NCI-H146 treated with DMSO at 0.1 percent for 48 hours (cell line): ENCODE data around the gene MARCHF10.

ENCODE experiments used
- DNase-seq: peaks from one replicate; lab custom pipeline; 2025; ENCODE audit not compliant: unreplicated experiment; lab: John Stamatoyannopoulos, UW

The MARCHF10 gene

GRCh38 chr17:62681061-62681938 lies 126.8 kb downstream of the MARCHF10 start:
- DNase-seq = no peak

DNA sequence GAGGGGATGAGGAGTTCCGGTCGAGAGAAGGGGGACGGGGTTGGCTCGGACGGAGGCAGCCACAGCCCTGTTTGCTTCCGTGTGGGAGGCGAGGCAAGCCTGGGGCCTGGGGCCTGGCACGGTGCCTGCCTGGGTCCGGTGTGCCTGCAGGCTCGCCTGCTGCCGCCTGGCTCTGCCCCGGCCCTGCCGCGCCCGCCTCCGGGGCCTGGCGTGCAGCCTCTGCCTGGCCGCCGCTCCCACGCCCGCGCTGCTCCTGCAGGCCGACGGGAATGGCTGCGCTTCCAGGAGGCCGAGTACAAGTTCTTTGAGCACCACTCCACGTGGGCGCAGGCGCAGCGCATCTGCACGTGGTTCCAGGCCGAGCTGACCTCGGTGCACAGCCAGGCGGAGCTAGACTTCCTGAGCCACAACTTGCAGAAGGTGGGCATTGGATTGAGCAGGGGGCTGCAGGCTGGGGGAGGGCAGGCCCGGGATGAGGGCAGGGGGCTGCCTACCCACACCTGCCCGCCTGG lies 127.5 kb downstream of the MARCHF10 start:
- no peak for DNase-seq

DNA sequence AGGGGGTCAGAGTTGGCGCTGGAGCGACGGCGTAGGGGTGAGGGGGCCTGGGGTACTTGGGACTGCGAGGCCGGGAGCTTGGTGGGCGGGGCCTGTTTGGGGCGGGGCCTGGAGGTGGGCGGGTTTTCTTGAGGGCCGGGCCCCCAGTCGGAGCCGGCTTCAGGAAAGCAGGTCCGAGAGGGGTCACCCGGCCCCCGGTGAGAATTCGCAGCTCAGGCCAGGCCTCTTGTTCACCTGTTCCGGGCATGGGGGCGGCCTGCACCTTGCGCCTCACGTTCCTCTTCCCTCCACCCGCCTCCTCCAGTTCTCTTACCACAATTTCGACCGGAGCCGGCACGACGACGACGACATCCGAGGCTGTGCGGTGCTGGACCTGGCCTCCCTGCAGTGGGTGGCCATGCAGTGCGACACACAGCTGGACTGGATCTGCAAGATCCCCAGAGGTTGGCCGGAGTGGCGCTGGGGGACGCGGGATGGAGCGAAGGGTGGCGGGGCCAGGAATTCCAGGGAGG lies 128.2 kb downstream of the MARCHF10 start:
- no peak for DNase-seq

DNA sequence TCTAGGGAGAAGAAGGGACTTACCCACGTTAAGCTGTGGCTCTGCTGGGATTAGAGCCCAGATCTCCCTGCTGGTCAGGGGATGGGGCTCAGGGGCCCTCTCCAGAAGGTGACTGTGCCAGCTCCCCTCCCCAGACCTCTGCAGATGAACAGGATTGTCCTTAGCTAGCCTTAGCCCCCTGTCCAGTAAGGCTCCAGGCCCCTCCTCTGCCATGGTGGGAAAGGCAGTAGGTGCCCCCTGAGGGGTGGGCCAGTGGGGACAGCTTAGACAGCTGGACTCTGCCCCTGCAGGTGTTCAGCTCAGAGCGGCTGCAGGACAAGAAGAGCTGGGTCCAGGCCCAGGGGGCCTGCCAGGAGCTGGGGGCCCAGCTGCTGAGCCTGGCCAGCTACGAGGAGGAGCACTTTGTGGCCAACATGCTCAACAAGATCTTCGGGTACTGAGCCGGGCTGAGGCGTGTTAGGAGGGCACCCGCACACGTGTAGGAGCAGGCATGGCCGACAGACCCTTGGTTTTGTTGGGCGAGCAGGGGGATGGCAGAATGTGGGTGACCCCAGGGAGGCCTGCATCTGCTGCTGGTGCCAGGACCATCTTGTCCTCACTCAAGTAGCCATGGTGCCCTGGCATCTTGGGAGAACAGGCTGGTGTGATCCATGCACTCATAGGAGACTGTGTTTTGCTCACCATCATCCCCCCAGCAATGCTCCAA lies 129.7 kb downstream of the MARCHF10 start:
- DNase-seq = no peak

- no peak for DNase-seq
Measured at GRCh38 chr17:62676952-62677596, 131.0 kb downstream of the MARCHF10 start.

GRCh38 chr17:62676231-62676943 lies 131.7 kb downstream of the MARCHF10 start:
- DNase-seq = no peak

DNA sequence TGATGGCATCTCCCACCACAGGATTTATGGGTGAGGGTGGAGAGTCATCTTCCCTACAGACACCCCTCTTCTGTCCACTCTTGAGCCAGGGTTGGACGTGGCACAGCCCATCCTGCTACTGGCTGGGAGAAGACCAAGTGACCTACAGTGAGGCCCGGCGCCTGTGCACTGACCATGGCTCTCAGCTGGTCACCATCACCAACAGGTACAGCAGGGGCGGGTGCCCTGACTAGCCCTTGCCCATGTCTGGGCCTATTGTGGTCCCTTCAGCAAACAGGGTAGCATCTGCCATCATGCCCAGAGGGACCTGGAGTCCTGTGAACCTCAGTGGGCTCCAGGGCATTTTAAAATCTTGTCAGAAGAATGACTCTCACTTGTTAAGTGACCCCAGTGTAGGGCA lies 132.4 kb downstream of the MARCHF10 start:
- no peak for DNase-seq

GRCh38 chr17:62675260-62675659 lies 132.9 kb downstream of the MARCHF10 start:
- no peak for DNase-seq

- DNase-seq = no peak
Measured at GRCh38 chr17:62674841-62675240, 133.3 kb downstream of the MARCHF10 start.

DNA sequence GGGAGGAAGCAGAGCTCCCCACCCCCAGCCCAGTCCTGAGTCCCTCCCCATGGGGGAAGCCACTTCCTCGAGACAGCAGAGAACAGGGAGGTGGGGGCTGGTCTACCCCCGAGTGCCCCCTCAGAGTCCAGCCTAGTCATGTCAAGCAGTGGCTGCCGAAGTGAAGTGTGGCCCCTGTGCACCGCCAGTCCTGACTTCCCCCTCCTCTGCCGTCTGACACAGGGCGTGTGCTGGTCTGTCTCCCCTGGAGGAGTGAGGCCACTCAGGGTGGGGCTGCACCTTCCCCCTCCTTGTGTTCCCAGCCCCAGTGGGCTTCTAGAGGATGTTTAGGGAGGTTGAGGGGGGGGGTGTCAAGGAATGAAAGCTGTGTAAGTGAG lies 133.8 kb downstream of the MARCHF10 start:
- DNase-seq = no peak

GRCh38 chr17:62673614-62674362 lies 134.3 kb downstream of the MARCHF10 start:
- no peak for DNase-seq

- no peak for DNase-seq
Measured at GRCh38 chr17:62672957-62673356, 135.2 kb downstream of the MARCHF10 start.

DNA sequence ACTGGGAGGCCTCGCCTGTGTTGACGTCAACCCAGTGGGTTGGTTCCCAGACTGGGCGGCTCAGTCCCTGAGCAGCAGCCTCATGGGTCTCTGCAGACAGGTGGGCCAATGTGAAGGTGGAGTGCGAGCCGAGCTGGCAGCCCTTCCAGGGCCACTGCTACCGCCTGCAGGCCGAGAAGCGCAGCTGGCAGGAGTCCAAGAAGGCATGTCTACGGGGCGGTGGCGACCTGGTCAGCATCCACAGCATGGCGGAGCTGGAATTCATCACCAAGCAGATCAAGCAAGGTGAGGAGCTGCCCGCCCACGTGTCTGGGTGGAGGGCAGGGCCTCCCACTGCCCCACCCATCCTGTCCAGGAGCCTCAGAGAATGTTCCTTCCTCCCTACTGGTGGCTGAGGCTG lies 136.6 kb downstream of the MARCHF10 start:
- peak; percentile 68 for DNase-seq

- DNase-seq = peak; percentile 65
Measured at GRCh38 chr17:62670202-62670821, 137.8 kb downstream of the MARCHF10 start.

- DNase-seq = no peak
Measured at GRCh38 chr17:62668091-62668804, 139.9 kb downstream of the MARCHF10 start.

DNA sequence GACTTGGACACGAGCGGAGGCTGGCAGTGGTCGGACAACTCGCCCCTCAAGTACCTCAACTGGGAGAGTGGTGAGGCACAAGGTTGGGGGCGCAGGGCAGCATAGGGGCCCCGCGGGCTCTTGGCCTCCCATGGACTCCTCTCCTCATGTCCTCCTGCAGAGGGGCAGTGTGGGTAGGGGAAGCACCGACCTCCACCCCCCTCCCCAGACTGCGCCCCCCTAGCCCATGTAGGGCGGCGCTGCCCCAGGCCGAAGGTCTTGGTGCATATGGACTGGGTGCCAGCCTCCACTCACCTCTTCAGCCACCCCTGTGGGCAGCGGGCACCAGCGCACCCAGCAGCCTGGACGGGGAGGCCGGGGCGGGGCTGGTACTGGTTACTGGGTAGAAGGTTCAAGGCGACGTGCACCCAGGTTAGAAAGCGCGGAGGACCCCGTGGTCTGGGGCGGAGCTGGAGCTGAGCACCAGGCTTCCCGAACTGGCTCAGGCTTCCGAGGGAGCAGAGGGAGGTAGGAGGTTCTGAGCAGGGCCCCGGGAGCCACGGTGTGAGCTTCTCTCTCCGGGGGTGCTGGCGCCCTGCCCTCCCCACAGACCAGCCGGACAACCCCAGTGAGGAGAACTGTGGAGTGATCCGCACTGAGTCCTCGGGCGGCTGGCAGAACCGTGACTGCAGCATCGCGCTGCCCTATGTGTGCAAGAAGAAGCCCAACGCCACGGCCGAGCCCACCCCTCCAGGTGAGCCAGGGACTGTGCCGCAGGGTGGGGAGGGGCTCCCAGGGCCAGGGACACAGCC lies 141.1 kb downstream of the MARCHF10 start:
- DNase-seq = no peak

- DNase-seq = no peak
Measured at GRCh38 chr17:62666061-62666800, 141.9 kb downstream of the MARCHF10 start.

DNA sequence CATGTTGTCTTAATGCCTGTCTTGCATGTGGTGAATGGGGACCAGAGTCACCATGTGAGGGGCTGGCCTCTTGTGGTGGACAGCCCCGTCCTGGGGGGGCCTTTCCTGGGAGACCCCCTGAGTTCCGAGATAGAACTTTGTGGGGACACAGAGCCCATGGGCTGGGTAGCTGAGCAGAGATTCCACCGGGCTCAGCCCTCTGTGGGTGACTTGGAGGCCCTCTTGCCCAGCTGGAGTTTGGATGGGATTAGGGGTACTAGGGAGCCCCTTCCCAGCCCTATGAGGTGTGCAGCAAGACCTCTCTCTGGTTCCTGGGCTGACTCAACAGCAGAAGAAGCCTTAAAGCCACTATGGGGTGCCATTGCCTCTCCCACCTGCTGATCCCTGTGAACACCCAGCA lies 142.5 kb downstream of the MARCHF10 start:
- DNase-seq = no peak
